GM12878 (cell line): ENCODE results near the gene FTH1. TPM values are rescaled to one million over a fixed set of nuclear protein-coding genes. Genes with fewer than 3 reads are reported as not detected.

Experiments used
- ATAC-seq: fragments of 200-7000 bp; cut with Tn5 transposase; 3 replicates; pipeline ENCODE4 v1.9.1; 2020; ENCODE audit warnings: mild to moderate bottlenecking, moderate library complexity
- BruUV-seq: library from RNA; stranded (reverse); fragments of 400-500 nt; replicated peaks from 2 replicates; lab custom pipeline; 2021; lab: Mats Ljungman, UMichigan
- CTCF ChIA-PET: fragments of 300-600 bp; sonication (Branson Sonifier 250); formaldehyde crosslinking; extraction: SDS; loops from one replicate; lab custom pipeline; 2021; ENCODE audit warnings: inconsistent platforms; lab: Yijun Ruan, JAX
- POLR2A ChIA-PET: fragments of 350-600 bp; formaldehyde crosslinking; extraction: SDS; loops from one replicate; lab custom pipeline; 2021; ENCODE audit warnings: inconsistent platforms; lab: Charles Lee
- RAD21 ChIA-PET: fragments of 300-600 bp; sonication (Branson Sonifier 250); formaldehyde crosslinking; loops from one replicate; lab custom pipeline; 2023; ENCODE audit warnings: antibody characterized with exemption; ENCODE audit not compliant: unreplicated experiment; lab: Charles Lee
- SMC1A ChIA-PET: fragments of 300-600 bp; sonication (Branson Sonifier 250); formaldehyde crosslinking; loops from one replicate; lab custom pipeline; 2023; ENCODE audit not compliant: unreplicated experiment, uncharacterized antibody; lab: Charles Lee
- DNase-seq: peaks from one replicate; pipeline ENCODE4 v3.0.0-alpha.2; 2011; ENCODE audit warnings: low read depth, low spot score
- FAIRE-seq: peaks from 3 replicates; lab custom pipeline; 2011; peaks lifted over from hg19 to GRCh38; lab: Jason Lieb, UNC
- H2AFZ ChIP-seq: 2 replicates; pipeline ENCODE4 v1.6.0; 2011; ENCODE audit warnings: low read depth, low read length, control low read depth; ENCODE audit not compliant: control insufficient read depth
- H3K27ac ChIP-seq: 2 replicates; pipeline ENCODE4 v1.5.1; 2011; ENCODE audit warnings: control low read depth; ENCODE audit not compliant: control insufficient read depth, insufficient read depth
- H3K27me3 ChIP-seq, 2 experiments: replicated peaks in 1 of 2; 2 replicates each; pipeline versions ENCODE4 v1.6.0 to v1.6.1; 2011; ENCODE audit warnings: low read length in 1 of 2; ENCODE audit not compliant: control insufficient read depth in 2 of 2, insufficient read depth in 2 of 2
- H3K36me3 ChIP-seq, 2 experiments: 2 replicates each; pipeline ENCODE4 v1.5.1; 2011; ENCODE audit warnings: low read length in 1 of 2; ENCODE audit not compliant: control insufficient read depth in 2 of 2, insufficient read depth in 2 of 2
- H3K4me1 ChIP-seq: 2 replicates; pipeline ENCODE4 v1.6.1; 2011; ENCODE audit warnings: mild to moderate bottlenecking, low read length, moderate library complexity, mixed read lengths; ENCODE audit not compliant: control insufficient read depth, insufficient read depth
- H3K4me2 ChIP-seq: 2 replicates; pipeline ENCODE4 v1.6.0; 2011; ENCODE audit warnings: control low read depth; ENCODE audit not compliant: control insufficient read depth, insufficient read depth
- H3K4me3 ChIP-seq: fragments of 200-600 bp; sonication (generic); 2 replicates; pipeline ENCODE4 v1.5.1; 2016
- H3K79me2 ChIP-seq: 2 replicates; pipeline ENCODE4 v1.6.0; 2011; ENCODE audit warnings: low read length; ENCODE audit not compliant: control insufficient read depth, insufficient read depth
- H3K9ac ChIP-seq: 2 replicates; pipeline ENCODE4 v1.8.0; 2011; ENCODE audit warnings: low read length, control low read depth, mixed read lengths; ENCODE audit not compliant: control insufficient read depth, insufficient read depth
- H3K9me3 ChIP-seq: replicated peaks from 3 replicates; pipeline ENCODE4 v1.5.1; 2011; ENCODE audit warnings: mild to moderate bottlenecking, low read length; ENCODE audit not compliant: control insufficient read depth, insufficient read depth
- H4K20me1 ChIP-seq: 2 replicates; pipeline ENCODE4 v1.6.0; 2011; ENCODE audit not compliant: control insufficient read depth, insufficient read depth
- ATF7 ChIP-seq: fragments of 450-650 bp; IDR thresholded peaks from 2 replicates; pipeline ENCODE4 v1.6.1; 2016; ENCODE audit warnings: low read depth, mild to moderate bottlenecking
- SMARCA5 ChIP-seq: fragments of 450-650 bp; IDR thresholded peaks from 2 replicates; pipeline ENCODE4 v1.6.1; 2017; ENCODE audit warnings: mild to moderate bottlenecking
- ZNF384 ChIP-seq: IDR thresholded peaks from 2 replicates; pipeline ENCODE4 v1.6.1; 2012; ENCODE audit warnings: low read depth, mild to moderate bottlenecking, low read length, improper control_type of control experiment, borderline replicate concordance
- WGBS: methylation state at CpG from one replicate; pipeline ENCODE4 v1.1.6; 2016; ENCODE audit warnings: low lambda C conversion rate; ENCODE audit not compliant: insufficient replicate concordance, insufficient coverage; ENCODE audit errors: missing lambda C conversion rate; 5-methylcytosine and 5-hydroxymethylcytosine counted together
- in situ Hi-C: fragments of 300-500 bp; cut with MboI; formaldehyde crosslinking; loops from 9 replicates; pipeline ENCODE4 v1.14.3; 2018; ENCODE audit warnings: mixed read lengths
- intact Hi-C: fragments of 100-400 bp; cut with micrococcal nuclease; formaldehyde crosslinking; loops from one replicate; pipeline ENCODE4 v1.14.2; 2022; ENCODE audit not compliant: unreplicated experiment
- polyA plus RNA-seq, 11 experiments: library from polyadenylated mRNA; depleted of rRNA in 4 of 11; unstranded in 6 of 11; stranded (reverse) in 5 of 11; fragments of >200 nt; fragmentation: Nextera tagmentation in 4 of 11; fragmentation: Illumina TruSeq in 1 of 11; extraction: Ambion mirVana in 4 of 11; extraction: Trizol in 1 of 11; gene quantifications; 1 replicate in 1 of 11; 2 replicates in 10 of 11; pipeline versions ENCODE4 v1.2.1 to v1.2.3, GENCODE V29; 2011 to 2016; ENCODE audit warnings: inconsistent platforms in 2 of 11, missing spikeins in 2 of 11, low read depth in 1 of 11
- total RNA-seq, 4 experiments: library from RNA; depleted of rRNA in 3 of 4; stranded (reverse); fragments of >200 nt in 3 of 4; fragmentation: Illumina TruSeq in 1 of 4; extraction: Trizol in 1 of 4; gene quantifications; 2 replicates each; pipeline versions ENCODE4 v1.2.1 to v1.2.3, GENCODE V29; 2013 to 2021

The FTH1 gene
- total and polyA plus RNA-seq, 10 of the 15 experiments (the other 5 are each of a cell fraction or from before 2014, with no cell fraction given), result 289 to 4,154 (median 960) TPM

GRCh38 chr11:61969838-61970662 lies 2.6 kb upstream of the FTH1 start:
- Histone ChIP-seq H3K79me2 (peaks cover 30% of the 10 kb centered on the region), H3K9ac (no peak overlapping the region), H3K4me2 (no peak overlapping the region), H2AFZ (no peak overlapping the region), H3K36me3 (peaks cover under 1 to 7% of the 10 kb centered on the region in 2 experiments; a peak in 2 of 4 replicates), H3K9me3 (no peaks in the 10 kb centered on the region), H4K20me1 (peaks cover 2% of the 10 kb centered on the region; the same call in 1 of the 2 replicates), H3K27me3 (no peaks in the 10 kb centered on the region), H3K27ac (peak overlapping the region; percentile 74; the same call in 1 of the 2 replicates), H3K4me1 (peaks cover 40% of the 10 kb centered on the region), H3K4me3 (no peak overlapping the region)
- ChIA-PET SMC1A (interaction anchor here (0.9 to 5.8 kb wide), 5 partner anchors 9 to 141 kb away, joined by 3 to 29 read pairs (median 4); partner anchors contain the start of gene FADS2), POLR2A (interaction anchor here (0.6 to 2.7 kb wide), 6 partner anchors 52 to 213 kb away, joined by 3 to 15 read pairs (median 3); partner anchors contain the start of gene FADS2), CTCF (interaction anchor here (0.6 to 7.0 kb wide), 7 partner anchors 22 to 1947 kb away, joined by 3 to 49 read pairs (median 6); partner anchors contain the start of gene RCOR2), RAD21 (no interaction called here)
- FAIRE-seq (no peak), DNase-seq (no peak), ATAC-seq (no peak)
- intact Hi-C loops (loop anchor here (1.0 to 5.0 kb wide), 5 partner anchors 34 to 173 kb away; partner anchors contain the start of genes FADS2 and INCENP), in situ Hi-C loops (no loop called here)
- no TSS peak for BruUV-seq
- TF ChIP-seq ATF7 (peak; percentile 55; the same call in 1 of the 2 replicates), ZNF384 (no peak)
- WGBS, result 100% methylated on average over 2 of the region's 2 CpGs

- H3K4me2 ChIP-seq, result no peak overlapping the region
- peaks cover 36% of the 10 kb centered on the region for H3K79me2 ChIP-seq
- FAIRE-seq (no peak), ATAC-seq (no peak), DNase-seq (no peak)
- no peak for TF ChIP-seq SMARCA5
- intact Hi-C loops, result loop anchor here (5.0 kb wide), 4 partner anchors 83 to 172 kb away; partner anchors contain the start of genes FADS2 and INCENP
- WGBS, result 100% methylated on average over 1 of the region's 7 CpGs
- ChIA-PET RAD21 (interaction anchor here (1.8 to 1.9 kb wide), 2 partner anchors 70 to 154 kb away, joined by 5 to 6 read pairs; no protein-coding TSS in a partner anchor), SMC1A (interaction anchor here (0.9 to 5.8 kb wide), 7 partner anchors 8 to 139 kb away, joined by 3 to 29 read pairs (median 5); no protein-coding TSS in a partner anchor), POLR2A (interaction anchor here (0.6 to 2.7 kb wide), 5 partner anchors 54 to 213 kb away, joined by 3 to 15 read pairs (median 3); partner anchors contain the start of gene FADS2), CTCF (interaction anchor here (0.6 to 7.0 kb wide), 5 partner anchors 22 to 1948 kb away, joined by 3 to 49 read pairs (median 9); partner anchors contain the start of gene RCOR2)
- H3K9ac ChIP-seq, result no peak overlapping the region
- no TSS peak for BruUV-seq
- no peak overlapping the region for H3K4me3 ChIP-seq
- in situ Hi-C loops, result no loop called here
- no peak overlapping the region for H3K27ac ChIP-seq
- H2AFZ ChIP-seq, result no peak overlapping the region
- peaks cover 4 to 10% of the 10 kb centered on the region in 2 experiments; a peak in 3 of 4 replicates for H3K36me3 ChIP-seq
- H3K4me1 ChIP-seq, result peaks cover 43% of the 10 kb centered on the region
- no peaks in the 10 kb centered on the region for H3K27me3 ChIP-seq
- H3K9me3 ChIP-seq, result no peaks in the 10 kb centered on the region
- H4K20me1 ChIP-seq, result peaks cover 2% of the 10 kb centered on the region; the same call in 1 of the 2 replicates
These were observed 1.9 kb upstream of the FTH1 start for GRCh38 chr11:61969391-61969758.
